Measurements from ENCODE around the gene ITPRIPL2.

ITPRIPL2 gene

GRCh38 chr16:19119564-19119963 lies 5.8 kb downstream of the ITPRIPL2 start:
- DNase-seq (ENCODE audit: low spot score): peak; percentile 60

DNA sequence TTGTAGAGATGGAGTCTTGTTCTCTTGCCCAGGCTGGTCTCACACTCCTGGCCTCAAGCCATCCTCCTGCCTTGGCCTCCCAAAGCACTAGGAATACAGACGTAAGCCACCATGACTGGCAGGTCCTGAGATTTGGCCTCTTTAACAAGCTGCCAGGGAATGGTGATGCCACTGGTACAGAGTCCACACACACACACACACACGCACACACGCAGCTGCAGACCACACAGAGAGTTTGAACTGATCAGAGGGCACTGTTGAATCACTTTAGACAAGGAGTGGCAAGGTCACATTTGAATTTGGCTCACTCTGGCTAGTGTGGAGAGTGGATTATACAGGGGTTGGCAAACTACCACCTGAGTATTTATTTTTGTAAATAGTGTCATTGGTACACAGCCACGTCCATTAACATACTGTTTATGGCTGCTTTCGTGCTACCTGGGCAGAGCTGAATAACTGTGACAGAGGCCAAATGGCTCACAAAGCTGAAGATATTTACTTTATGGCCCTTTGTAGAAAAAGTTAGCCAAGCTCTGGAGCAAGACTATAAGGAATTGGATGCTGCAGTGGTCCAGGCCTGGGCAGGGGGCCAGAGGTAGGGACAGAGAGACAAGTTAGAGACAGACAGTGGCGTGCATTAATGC lies 9.9 kb downstream of the ITPRIPL2 start:
- DNase-seq (ENCODE audit: low spot score): no peak

DNA sequence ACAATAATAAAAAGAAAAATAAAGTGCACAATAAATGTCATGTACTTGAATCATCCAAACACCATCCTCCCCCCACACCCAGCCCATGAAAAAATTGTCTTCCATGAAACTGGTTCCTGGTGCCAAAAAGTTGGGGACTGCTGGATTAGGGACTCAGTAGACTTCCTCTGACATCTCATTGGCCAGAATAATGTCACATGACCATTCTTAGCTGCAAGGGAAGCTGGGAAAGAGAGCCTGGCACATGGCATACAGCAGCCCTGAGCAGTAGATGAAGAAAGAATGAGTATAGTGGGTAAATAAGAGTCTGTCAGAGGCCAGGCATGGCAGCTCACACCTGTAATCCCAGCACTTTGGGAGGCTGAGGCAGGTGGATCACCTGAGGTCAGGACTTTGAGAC lies 12.5 kb downstream of the ITPRIPL2 start:
- no peak for DNase-seq (ENCODE audit: low spot score)

GRCh38 chr16:19127205-19127604 lies 13.4 kb downstream of the ITPRIPL2 start:
- DNase-seq (ENCODE audit: low spot score): no peak

DNA sequence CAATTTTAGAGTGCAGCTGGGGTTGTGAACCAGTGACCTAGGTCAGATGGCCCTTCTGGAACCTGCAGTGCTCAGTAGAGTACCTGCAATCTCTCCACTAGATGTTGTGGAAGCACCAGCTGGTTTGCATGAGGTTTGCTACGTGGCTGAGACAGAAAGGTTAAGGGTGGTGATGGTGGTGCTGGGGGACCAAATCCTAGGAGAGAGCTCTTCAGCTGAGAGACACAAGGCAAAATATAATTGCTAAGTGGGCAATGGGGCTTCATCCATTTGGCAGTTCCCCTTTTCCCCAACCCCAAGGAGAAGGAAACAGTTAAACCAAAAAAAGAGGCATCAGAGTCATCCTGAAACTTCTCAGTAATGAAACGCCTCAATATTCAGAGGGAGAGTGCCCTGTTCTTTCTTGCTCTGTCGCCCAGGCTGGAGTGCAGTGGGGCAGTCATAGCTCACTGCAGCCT lies 13.9 kb downstream of the ITPRIPL2 start:
- no peak for DNase-seq (ENCODE audit: low spot score)

DNA sequence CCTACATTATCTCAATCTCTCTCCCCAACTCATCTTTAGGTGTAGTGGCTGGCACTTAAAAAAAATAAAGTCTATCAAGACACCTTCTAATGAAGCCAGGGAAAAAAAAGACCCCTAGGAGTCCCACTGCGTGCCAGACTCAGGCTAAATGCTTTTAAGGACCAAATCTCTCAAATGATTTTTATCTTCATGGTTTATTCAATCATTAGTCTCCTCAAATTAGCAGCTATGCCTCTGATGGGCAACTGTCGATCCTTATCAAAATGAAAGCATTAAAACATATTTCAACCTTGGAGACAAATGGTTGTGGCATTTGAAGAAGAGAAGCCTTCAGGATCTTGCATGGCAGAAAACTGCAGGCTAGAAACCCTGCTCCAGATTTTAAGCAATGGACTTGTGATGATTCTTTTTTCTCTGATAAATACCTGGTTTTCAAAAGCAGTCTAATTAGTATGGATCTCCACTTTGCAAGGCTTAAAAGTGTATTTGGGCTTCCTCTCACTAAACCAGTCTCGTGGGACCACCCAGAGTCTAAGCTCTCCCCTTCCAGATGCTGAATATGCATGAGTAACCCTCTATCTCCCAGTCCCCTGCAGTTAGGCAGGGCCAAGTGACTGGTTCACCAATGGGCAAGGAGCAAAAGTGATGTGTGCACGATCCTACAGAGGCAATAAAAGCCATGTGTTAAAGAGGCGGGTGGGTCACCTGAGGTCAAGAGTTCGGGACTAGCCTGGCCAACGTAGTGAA lies 14.9 kb downstream of the ITPRIPL2 start:
- DNase-seq (ENCODE audit: low spot score): no peak

GRCh38 chr16:19130385-19130784 lies 16.6 kb downstream of the ITPRIPL2 start:
- no peak for DNase-seq (ENCODE audit: low spot score)

GRCh38 chr16:19130852-19131824 lies 17.4 kb downstream of the ITPRIPL2 start:
- peak; percentile 44 for DNase-seq (ENCODE audit: low spot score)

GRCh38 chr16:19131825-19132218 lies 18.1 kb downstream of the ITPRIPL2 start:
- no peak for DNase-seq (ENCODE audit: low spot score)

DNA sequence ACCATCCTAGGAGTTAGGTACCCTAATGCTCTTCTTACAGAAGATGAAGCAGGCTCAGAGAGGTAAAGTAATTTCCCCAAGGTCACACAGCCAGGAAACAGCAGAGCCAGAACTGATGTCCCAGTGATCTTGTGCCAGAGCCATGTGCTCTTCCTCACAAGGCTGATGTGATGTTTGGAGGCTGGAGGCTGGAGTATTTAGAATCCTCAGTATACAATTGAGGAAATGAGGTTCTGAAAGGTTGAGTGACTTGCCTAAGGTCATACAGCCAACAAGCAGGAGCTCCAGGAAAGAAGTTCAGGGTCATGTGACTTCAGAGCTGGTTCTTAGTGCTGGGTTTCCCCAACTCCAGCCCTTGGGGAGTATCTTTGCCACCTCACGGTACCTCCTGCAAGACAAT lies 18.5 kb downstream of the ITPRIPL2 start:
- no peak for DNase-seq (ENCODE audit: low spot score)

DNA sequence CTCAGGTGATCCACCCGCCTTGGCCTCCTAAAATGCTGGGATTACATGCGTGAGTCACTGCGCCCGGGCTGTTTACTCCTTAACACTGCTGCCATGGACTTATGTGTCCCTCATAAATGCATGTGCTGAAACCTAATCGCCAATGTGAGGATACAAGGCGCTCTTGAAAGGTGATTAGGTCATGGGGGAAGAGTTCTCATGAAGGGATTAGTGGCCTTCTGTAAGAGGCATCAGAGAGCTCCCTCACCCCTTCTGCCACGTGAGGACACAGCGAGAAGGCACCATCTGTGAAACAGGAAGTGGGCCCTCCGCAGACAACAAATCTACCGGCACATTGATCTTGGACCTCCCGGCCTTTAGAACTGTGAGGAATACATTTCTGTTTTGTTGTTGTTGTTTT lies 19.1 kb downstream of the ITPRIPL2 start:
- no peak for DNase-seq (ENCODE audit: low spot score)

DNA sequence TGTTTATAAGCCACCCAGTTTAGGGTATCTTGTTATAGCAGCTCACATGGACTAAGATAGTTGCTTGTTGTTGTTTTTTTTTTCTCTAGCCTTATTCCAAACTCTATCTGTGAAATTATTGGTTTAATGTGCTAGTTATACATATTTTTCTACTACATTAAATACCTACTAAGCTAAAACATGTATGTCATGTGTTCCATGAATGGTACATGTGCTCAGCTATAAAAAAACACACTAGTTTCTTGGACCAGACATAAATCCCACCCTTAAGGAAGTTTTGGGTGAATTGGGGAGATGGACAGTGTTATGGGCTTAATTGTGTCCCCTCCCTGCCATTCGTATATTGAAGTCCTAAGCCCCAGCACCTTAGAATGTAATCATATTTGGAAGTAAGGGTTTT lies 19.8 kb downstream of the ITPRIPL2 start:
- DNase-seq (ENCODE audit: low spot score): no peak

DNA sequence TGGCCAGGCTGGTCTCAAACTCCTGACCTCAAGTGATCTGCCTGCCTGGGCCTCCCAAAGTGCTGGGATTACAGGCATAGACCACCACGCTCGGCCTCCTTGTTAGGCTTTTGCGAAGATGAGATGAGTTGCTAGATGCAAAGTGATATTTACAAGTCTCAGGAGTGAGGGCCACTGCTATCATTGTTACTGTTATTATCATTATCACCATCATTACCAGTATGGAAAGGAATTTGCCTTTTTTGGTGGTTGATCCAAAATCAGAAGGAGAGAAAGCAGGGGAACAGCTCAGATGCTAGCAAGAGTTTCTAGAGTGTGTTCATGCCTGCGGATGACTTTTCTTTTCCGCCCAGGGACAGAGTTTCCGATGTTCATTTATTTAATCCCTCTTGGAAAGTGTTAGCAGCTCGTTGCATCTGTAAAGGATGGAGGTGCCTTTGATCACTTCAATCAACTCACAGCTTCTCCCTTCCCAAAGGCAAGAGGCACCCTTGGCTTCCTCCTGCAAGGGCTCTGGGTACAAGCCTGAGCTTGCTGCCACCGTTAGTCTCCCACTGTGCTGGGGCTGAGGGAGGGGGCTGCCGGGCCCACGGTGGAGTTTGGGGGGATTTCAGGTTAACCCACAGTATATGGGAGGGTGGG lies 21.6 kb downstream of the ITPRIPL2 start:
- DNase-seq (ENCODE audit: low spot score): no peak

DNA sequence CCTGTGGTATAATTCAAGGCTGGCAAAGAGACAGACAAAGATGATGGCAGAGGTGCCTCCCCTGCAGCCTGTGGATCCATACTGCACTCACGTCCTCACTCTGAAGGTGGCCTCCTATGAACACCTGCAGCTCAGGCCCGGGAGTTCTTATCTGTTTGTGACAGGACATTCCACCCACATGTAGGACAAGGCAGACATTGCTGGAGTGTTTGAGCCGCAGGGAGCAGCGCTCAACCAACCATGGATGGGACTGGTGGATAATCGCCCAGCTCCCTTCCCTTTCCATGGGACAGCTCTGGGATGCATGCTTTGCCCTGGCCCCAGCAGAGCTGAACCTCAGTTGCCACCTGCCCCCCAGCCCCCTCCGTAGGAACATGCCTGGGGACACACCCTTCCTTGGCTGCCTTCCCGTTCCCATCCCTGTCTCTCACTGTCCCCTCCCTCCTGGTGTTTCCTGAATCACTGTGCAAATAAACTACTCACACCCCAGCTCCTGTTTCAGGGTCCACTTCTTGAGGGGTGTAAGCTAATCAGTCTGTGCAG lies 22.2 kb downstream of the ITPRIPL2 start:
- DNase-seq (ENCODE audit: low spot score): peak; percentile 19

- DNase-seq (ENCODE audit: low spot score): no peak
These were observed 22.9 kb downstream of the ITPRIPL2 start for GRCh38 chr16:19136549-19137196.

DNA sequence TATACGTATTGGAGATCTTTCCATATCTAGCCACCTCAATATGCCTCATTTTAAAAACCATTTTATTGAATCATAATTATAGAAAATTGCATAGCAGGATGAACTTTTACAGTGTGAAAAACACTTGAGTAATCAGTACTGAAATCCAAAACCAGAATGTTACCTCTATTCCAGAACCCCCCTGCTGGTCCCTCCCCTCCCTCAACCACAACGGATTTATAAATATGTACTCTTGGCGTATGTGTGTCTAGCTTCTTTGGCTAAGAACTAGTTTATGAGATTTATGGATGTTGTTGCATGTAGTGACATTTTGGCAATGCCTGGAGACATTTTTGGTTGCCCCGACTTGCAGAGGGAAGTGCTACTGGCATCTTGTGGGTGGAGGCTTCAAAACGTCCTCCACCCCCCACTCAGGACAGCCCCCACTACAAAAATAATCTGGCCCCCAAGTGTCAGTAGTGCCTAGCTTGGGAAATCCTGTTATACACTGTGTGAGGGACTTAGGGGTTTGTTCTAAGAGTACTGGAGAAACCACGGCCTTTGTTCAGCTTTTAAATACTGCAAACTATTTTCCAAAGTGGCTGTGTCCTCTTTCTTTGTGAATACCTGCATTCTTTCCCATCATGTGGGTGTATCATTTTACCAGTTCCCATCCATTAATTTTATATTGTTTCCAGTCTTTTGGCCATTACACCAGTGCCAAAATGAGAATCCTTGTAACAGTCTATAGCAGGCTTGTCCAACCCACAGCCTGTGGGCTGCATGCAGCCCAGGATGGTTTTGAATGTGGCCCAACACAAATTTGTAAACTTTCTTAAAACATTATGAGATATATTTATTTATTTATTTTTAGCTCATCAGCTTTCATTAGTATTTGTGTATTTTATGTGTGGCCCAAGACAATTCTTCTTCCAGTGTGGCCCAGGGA lies 23.7 kb downstream of the ITPRIPL2 start:
- no peak for DNase-seq (ENCODE audit: low spot score)

GRCh38 chr16:19138601-19139000 lies 24.8 kb downstream of the ITPRIPL2 start:
- DNase-seq (ENCODE audit: low spot score): peak; percentile 74

GRCh38 chr16:19139436-19140091 lies 25.8 kb downstream of the ITPRIPL2 start:
- no peak for DNase-seq (ENCODE audit: low spot score)

DNA sequence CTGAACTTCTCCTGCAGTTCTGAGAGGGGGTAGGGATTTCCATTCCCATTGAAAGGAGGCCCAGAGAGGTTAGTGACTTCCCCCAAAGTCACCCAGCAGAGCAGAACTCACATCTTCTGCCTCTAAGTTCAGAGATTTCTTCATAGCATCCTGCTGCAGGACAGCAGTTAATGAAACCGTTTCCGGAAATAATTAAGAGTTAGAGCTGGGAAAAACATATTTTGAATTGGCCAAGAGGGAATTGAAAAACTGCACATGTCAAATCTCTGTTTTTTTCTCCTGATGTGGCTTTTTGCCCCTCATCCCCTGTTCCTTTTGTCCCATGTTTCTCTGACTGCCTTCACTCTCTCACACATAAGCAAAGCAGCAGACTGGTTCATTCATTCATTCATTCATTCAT lies 26.6 kb downstream of the ITPRIPL2 start:
- DNase-seq (ENCODE audit: low spot score): no peak

All from hepatic stellate cell (primary cell).